Mucosa of descending colon (tissue), 3 donors: ENCODE data around the gene GPAT2. TPM values are rescaled to one million over a fixed set of nuclear protein-coding genes. Genes with fewer than 3 reads are reported as not detected.
"Not testable (repeated sequence)": the region's sequence is repeated elsewhere in the genome, so short reads cannot be mapped to it uniquely, and the experiment has no call there.

Experiments
- ATAC-seq: fragments of 200-7000 bp; cut with Tn5 transposase; one replicate; pipeline ENCODE4 v1.9.1; 2020; ENCODE audit warnings: mild to moderate bottlenecking, moderate library complexity
- DNase-seq, 3 donors: peaks; one replicate each; pipeline ENCODE4 v3.0.0-alpha.2; 2020
- H3K36me3 ChIP-seq: fragments of 200-600 bp; one replicate; pipeline ENCODE4 v1.8.0; 2021; ENCODE audit warnings: low read depth, mild to moderate bottlenecking
- H3K4me1 ChIP-seq: fragments of 200-600 bp; one replicate; pipeline ENCODE4 v1.8.0; 2021; ENCODE audit warnings: low read depth, mild to moderate bottlenecking
- H3K4me3 ChIP-seq: fragments of 200-600 bp; one replicate; pipeline ENCODE4 v1.8.0; 2021; ENCODE audit warnings: mild to moderate bottlenecking
- H3K9me3 ChIP-seq: fragments of 200-600 bp; one replicate; pipeline ENCODE4 v1.8.0; 2021; ENCODE audit warnings: mild to moderate bottlenecking
- CTCF ChIP-seq: fragments of 200-600 bp; IDR thresholded peaks from one replicate; pipeline ENCODE4 v1.8.0; 2022; ENCODE audit warnings: antibody characterized with exemption, mild to moderate bottlenecking
- intact Hi-C, 2 donors: fragments of 100-400 bp; cut with DNase I in 1 of 2; cut with micrococcal nuclease in 1 of 2; formaldehyde crosslinking; loops; one replicate each; pipeline versions ENCODE4 v1.11.0 to v1.11.1; 2022; cut with DNase I, micrococcal nuclease
- total RNA-seq, 3 donors: library from RNA; stranded (reverse); fragmentation: NEBNext Ultra II Directional in 2 of 3; extraction: Animal tissue kit (Norgen Biotek cat#: 25700) in 2 of 3; gene quantifications; one replicate each; pipeline versions ENCODE4 v1.2.1 to v1.2.4, GENCODE V29; 2021 to 2023
- donor health status: DM: no; HTN: no; CAD: no; lungs with moderate emphysema.
- donor health status: DM: no; HTN: no; CAD: no.
- donor health status: DM: no; HTN: yes; CAD: no.

Gene GPAT2
- total RNA-seq, 3 donors from 2014 or later, result 3.2 to 3.3 (median 3.2) TPM

GRCh38 chr2:96067098-96067660 lies 32.5 kb upstream of the GPAT2 start:
- ATAC-seq, intact Hi-C loops, H3K4me1 ChIP-seq, H3K36me3 ChIP-seq, DNase-seq, H3K4me3 ChIP-seq, H3K9me3 ChIP-seq: not testable (repeated sequence)

- H3K4me3 ChIP-seq, H3K36me3 ChIP-seq, H3K4me1 ChIP-seq, intact Hi-C loops, ATAC-seq, DNase-seq, H3K9me3 ChIP-seq: not testable (repeated sequence)
Measured at GRCh38 chr2:96066511-96066910, 31.8 kb upstream of the GPAT2 start.

GRCh38 chr2:96065954-96066353 lies 31.2 kb upstream of the GPAT2 start:
- DNase-seq, ATAC-seq, H3K36me3 ChIP-seq, H3K4me1 ChIP-seq, H3K9me3 ChIP-seq, H3K4me3 ChIP-seq, intact Hi-C loops: not testable (repeated sequence)

GRCh38 chr2:96065381-96065930 lies 30.7 kb upstream of the GPAT2 start:
- H3K4me3 ChIP-seq, result no peak overlapping the region
- H3K36me3 ChIP-seq, result no peaks in the 10 kb centered on the region
- intact Hi-C loops, result no loop called here
- H3K9me3 ChIP-seq, result no peaks in the 10 kb centered on the region
- ATAC-seq, result no peak
- TF ChIP-seq CTCF, result no peak
- H3K4me1 ChIP-seq, result no peaks in the 10 kb centered on the region
- DNase-seq, result no peak

- ATAC-seq, intact Hi-C loops: not testable (repeated sequence)
Measured at GRCh38 chr2:96064760-96065159, 30.0 kb upstream of the GPAT2 start.

GRCh38 chr2:96064047-96064675 lies 29.4 kb upstream of the GPAT2 start:
- H3K36me3 ChIP-seq, DNase-seq, intact Hi-C loops, H3K4me3 ChIP-seq, H3K4me1 ChIP-seq, H3K9me3 ChIP-seq, ATAC-seq: not testable (repeated sequence)

More at GRCh38 chr2:96064760-96065159, 30.0 kb upstream of the GPAT2 start:
- H3K36me3 ChIP-seq, H3K4me1 ChIP-seq, DNase-seq, H3K9me3 ChIP-seq, H3K4me3 ChIP-seq: not testable (repeated sequence)

- H3K4me3 ChIP-seq, H3K36me3 ChIP-seq, H3K9me3 ChIP-seq, intact Hi-C loops, H3K4me1 ChIP-seq: not testable (repeated sequence)
- ATAC-seq (peak; percentile 62), DNase-seq (peak in 1 of 3 donors; percentile 30)
Measured at GRCh38 chr2:96063116-96063899, 28.6 kb upstream of the GPAT2 start.

- intact Hi-C loops, H3K36me3 ChIP-seq, H3K9me3 ChIP-seq, DNase-seq, H3K4me3 ChIP-seq, H3K4me1 ChIP-seq, ATAC-seq: not testable (repeated sequence)
Measured at GRCh38 chr2:96062483-96062882, 27.8 kb upstream of the GPAT2 start.

- H3K36me3 ChIP-seq, H3K4me3 ChIP-seq, ATAC-seq, H3K9me3 ChIP-seq, H3K4me1 ChIP-seq, intact Hi-C loops, DNase-seq: not testable (repeated sequence)
Measured at GRCh38 chr2:96061901-96062300, 27.2 kb upstream of the GPAT2 start.

- DNase-seq, H3K4me3 ChIP-seq, H3K4me1 ChIP-seq, intact Hi-C loops, H3K9me3 ChIP-seq, H3K36me3 ChIP-seq, ATAC-seq: not testable (repeated sequence)
Measured at GRCh38 chr2:96061197-96061817, 26.6 kb upstream of the GPAT2 start.

GRCh38 chr2:96060325-96060724 lies 25.6 kb upstream of the GPAT2 start:
- H3K4me3 ChIP-seq, DNase-seq, ATAC-seq, H3K9me3 ChIP-seq, H3K36me3 ChIP-seq, intact Hi-C loops, H3K4me1 ChIP-seq: not testable (repeated sequence)

GRCh38 chr2:96059443-96059842 lies 24.7 kb upstream of the GPAT2 start:
- intact Hi-C loops, H3K4me1 ChIP-seq, ATAC-seq, H3K4me3 ChIP-seq, DNase-seq, H3K9me3 ChIP-seq, H3K36me3 ChIP-seq: not testable (repeated sequence)

- H3K36me3 ChIP-seq, H3K4me3 ChIP-seq, intact Hi-C loops, H3K9me3 ChIP-seq, H3K4me1 ChIP-seq, ATAC-seq, DNase-seq: not testable (repeated sequence)
Measured at GRCh38 chr2:96055830-96056229, 21.1 kb upstream of the GPAT2 start.
